ENCODE measurements around the gene MELTF.

DNA sequence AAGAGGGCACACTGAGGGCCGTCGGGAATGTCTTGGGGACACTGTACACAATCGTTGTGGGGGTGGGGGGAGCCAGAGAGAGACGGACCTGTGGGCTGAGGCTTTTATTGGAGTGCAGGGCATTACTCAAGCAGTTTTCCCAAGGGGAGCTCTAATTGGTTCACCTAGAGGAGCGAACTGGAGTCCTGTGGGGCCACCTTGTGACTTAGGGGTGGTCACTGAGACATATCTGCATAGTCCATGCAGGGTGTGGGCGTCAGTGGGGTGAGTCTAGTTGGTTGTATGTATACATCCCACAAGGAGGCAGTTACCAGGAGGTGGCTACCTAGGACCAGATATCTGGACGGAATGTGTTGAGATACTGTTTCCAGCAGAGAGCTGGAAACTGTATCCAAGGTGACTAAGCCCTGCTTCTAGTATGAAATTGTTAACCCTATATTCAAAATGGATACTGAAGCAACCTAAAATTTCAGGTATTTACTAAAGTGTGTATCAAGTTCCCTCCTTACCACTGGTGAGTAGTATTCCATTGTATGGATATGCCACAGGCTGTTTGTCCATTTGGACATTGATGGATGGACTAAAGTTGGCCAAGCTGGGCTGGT, 58.4 kb downstream of the MELTF start:
- no peak for TF ChIP-seq ZNF569 (CRISPR knock-in tag; IDR thresholded peaks at IDR 0.05; ENCODE audit: borderline replicate concordance)
- TF ChIP-seq NR1H2 (CRISPR knock-in tag; IDR thresholded peaks at IDR 0.05; ENCODE audit: borderline replicate concordance, low read depth) = no peak
- TF ChIP-seq, protein P1, sequence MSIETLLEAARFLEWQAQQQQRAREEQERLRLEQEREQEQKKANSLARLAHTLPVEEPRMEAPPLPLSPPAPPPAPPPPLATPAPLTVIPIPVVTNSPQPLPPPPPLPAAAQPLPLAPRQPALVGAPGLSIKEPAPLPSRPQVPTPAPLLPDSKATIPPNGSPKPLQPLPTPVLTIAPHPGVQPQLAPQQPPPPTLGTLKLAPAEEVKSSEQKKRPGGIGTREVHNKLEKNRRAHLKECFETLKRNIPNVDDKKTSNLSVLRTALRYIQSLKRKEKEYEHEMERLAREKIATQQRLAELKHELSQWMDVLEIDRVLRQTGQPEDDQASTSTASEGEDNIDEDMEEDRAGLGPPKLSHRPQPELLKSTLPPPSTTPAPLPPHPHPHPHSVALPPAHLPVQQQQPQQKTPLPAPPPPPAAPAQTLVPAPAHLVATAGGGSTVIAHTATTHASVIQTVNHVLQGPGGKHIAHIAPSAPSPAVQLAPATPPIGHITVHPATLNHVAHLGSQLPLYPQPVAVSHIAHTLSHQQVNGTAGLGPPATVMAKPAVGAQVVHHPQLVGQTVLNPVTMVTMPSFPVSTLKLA (IDR thresholded peaks at IDR 0.05) = no peak
- no peak for TF ChIP-seq ERF (CRISPR knock-in tag; IDR thresholded peaks at IDR 0.05)
- TF ChIP-seq ZBTB8A (CRISPR knock-in tag; IDR thresholded peaks at IDR 0.05; ENCODE audit: borderline replicate concordance, low read depth) = no peak
- no peak for TF ChIP-seq ZNF788 (CRISPR knock-in tag; IDR thresholded peaks at IDR 0.05; ENCODE audit: borderline replicate concordance)
- no peak for TF ChIP-seq ZNF354B (CRISPR knock-in tag; IDR thresholded peaks at IDR 0.05)
- TF ChIP-seq, protein P2, sequence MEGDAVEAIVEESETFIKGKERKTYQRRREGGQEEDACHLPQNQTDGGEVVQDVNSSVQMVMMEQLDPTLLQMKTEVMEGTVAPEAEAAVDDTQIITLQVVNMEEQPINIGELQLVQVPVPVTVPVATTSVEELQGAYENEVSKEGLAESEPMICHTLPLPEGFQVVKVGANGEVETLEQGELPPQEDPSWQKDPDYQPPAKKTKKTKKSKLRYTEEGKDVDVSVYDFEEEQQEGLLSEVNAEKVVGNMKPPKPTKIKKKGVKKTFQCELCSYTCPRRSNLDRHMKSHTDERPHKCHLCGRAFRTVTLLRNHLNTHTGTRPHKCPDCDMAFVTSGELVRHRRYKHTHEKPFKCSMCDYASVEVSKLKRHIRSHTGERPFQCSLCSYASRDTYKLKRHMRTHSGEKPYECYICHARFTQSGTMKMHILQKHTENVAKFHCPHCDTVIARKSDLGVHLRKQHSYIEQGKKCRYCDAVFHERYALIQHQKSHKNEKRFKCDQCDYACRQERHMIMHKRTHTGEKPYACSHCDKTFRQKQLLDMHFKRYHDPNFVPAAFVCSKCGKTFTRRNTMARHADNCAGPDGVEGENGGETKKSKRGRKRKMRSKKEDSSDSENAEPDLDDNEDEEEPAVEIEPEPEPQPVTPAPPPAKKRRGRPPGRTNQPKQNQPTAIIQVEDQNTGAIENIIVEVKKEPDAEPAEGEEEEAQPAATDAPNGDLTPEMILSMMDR (CRISPR knock-in tag; IDR thresholded peaks at IDR 0.05) = peak; percentile 57
- TF ChIP-seq FOSL1 (CRISPR knock-in tag; IDR thresholded peaks at IDR 0.05; ENCODE audit: borderline replicate concordance) = no peak
- no peak for TF ChIP-seq ETV6 (CRISPR knock-in tag; conservative IDR thresholded peaks at IDR 0.05)
- TF ChIP-seq ZNF577 (CRISPR knock-in tag; IDR thresholded peaks at IDR 0.05; ENCODE audit: borderline replicate concordance, low read depth) = no peak
- no peak for TF ChIP-seq RFX5 (IDR thresholded peaks at IDR 0.05; ENCODE audit: low read depth, low read length)
- no peak for TF ChIP-seq RXRA (CRISPR knock-in tag; IDR thresholded peaks at IDR 0.05)
- TF ChIP-seq ZNF781 (CRISPR knock-in tag; IDR thresholded peaks at IDR 0.05; ENCODE audit: borderline replicate concordance, not compliant biosample characterization) = no peak

Measured in HepG2 (cell line).